HG02943 (cell line): Measurements from ENCODE around the gene MAP4K2.

Source experiments
- ATAC-seq: cut with Tn5 transposase; IDR thresholded peaks from one replicate; pipeline ENCODE4 v1.9.1; 2021; ENCODE audit warnings: mild to moderate bottlenecking, low read depth, moderate library complexity; ENCODE audit not compliant: unreplicated experiment

The MAP4K2 gene

GRCh38 chr11:64758330-64759079 lies 44.5 kb downstream of the MAP4K2 start:
- no peak for ATAC-seq

GRCh38 chr11:64757549-64758329 lies 45.3 kb downstream of the MAP4K2 start:
- no peak for ATAC-seq

GRCh38 chr11:64755681-64756361 lies 47.2 kb downstream of the MAP4K2 start:
- ATAC-seq: no peak

GRCh38 chr11:64754919-64755662 lies 47.9 kb downstream of the MAP4K2 start:
- ATAC-seq: no peak

- ATAC-seq: no peak
Observed at GRCh38 chr11:64754124-64754918, 48.7 kb downstream of the MAP4K2 start.

- ATAC-seq: no peak
Observed at GRCh38 chr11:64753380-64754123, 49.5 kb downstream of the MAP4K2 start.

- ATAC-seq: no peak
Observed at GRCh38 chr11:64753019-64753379, 50.0 kb downstream of the MAP4K2 start.

GRCh38 chr11:64752175-64752970 lies 50.6 kb downstream of the MAP4K2 start:
- no peak for ATAC-seq

GRCh38 chr11:64751580-64751979 lies 51.4 kb downstream of the MAP4K2 start:
- ATAC-seq: no peak

- ATAC-seq: no peak
Observed at GRCh38 chr11:64751136-64751535, 51.9 kb downstream of the MAP4K2 start.

GRCh38 chr11:64750361-64751054 lies 52.5 kb downstream of the MAP4K2 start:
- ATAC-seq: no peak

- ATAC-seq: no peak
Observed at GRCh38 chr11:64747961-64748665, 54.9 kb downstream of the MAP4K2 start.

GRCh38 chr11:64746486-64746885 lies 56.5 kb downstream of the MAP4K2 start:
- no peak for ATAC-seq

GRCh38 chr11:64745521-64746328 lies 57.3 kb downstream of the MAP4K2 start:
- no peak for ATAC-seq

- no peak for ATAC-seq
Observed at GRCh38 chr11:64745189-64745520, 57.9 kb downstream of the MAP4K2 start.

GRCh38 chr11:64744544-64745188 lies 58.3 kb downstream of the MAP4K2 start:
- ATAC-seq: no peak
